Right lobe of liver (tissue), 6 donors: ENCODE results near the gene TNS4. TPM values are rescaled to one million over a fixed set of nuclear protein-coding genes. Genes with fewer than 3 reads are reported as not detected.

Experiments used
- ATAC-seq, 4 donors: fragments of 200-7000 bp; cut with Tn5 transposase; one replicate each; pipeline ENCODE4 v1.9.1; 2020; ENCODE audit warnings: mild to moderate bottlenecking in 4 of 4, moderate library complexity in 4 of 4
- DNase-seq, 3 donors: peaks; one replicate each; pipeline ENCODE4 v3.0.0-alpha.2; 2020
- H3K27ac ChIP-seq, 3 donors: fragments of 200-600 bp; one replicate each; pipeline ENCODE4 v1.8.0; 2022
- H3K27me3 ChIP-seq, 2 donors: fragments of 200-600 bp; one replicate each; pipeline ENCODE4 v1.8.0; 2022
- H3K36me3 ChIP-seq, 4 donors: fragments of 200-600 bp; sonication (generic) in 1 of 4; one replicate each; pipeline versions ENCODE4 v1.5.1 to v1.8.0; 2017 to 2022; ENCODE audit warnings: control low read depth in 1 of 4
- H3K4me1 ChIP-seq, 4 donors: fragments of 200-600 bp; sonication (generic) in 1 of 4; one replicate each; pipeline versions ENCODE4 v1.5.1 to v1.8.0; 2017 to 2022; ENCODE audit warnings: control low read depth in 1 of 4
- H3K4me3 ChIP-seq, 3 donors: fragments of 200-600 bp; one replicate each; pipeline ENCODE4 v1.8.0; 2022
- H3K9me3 ChIP-seq, 4 donors: fragments of 200-600 bp; sonication (generic) in 1 of 4; one replicate each; pipeline versions ENCODE4 v1.5.1 to v1.8.0; 2017 to 2022; ENCODE audit warnings: control low read depth in 1 of 4
- CTCF ChIP-seq, 4 donors: fragments of 200-600 bp in 3 of 4; fragments of 450-650 bp in 1 of 4; IDR thresholded peaks; one replicate each; pipeline versions ENCODE4 v1.5.1 to v1.8.0; 2016 to 2022; ENCODE audit warnings: antibody characterized with exemption in 4 of 4, mild to moderate bottlenecking in 2 of 4
- POLR2A ChIP-seq: fragments of 450-650 bp; IDR thresholded peaks from one replicate; pipeline ENCODE4 v1.6.1; 2017; ENCODE audit warnings: antibody characterized with exemption, mild to moderate bottlenecking
- WGBS: methylation state at CpG from one replicate; pipeline ENCODE4 v1.1.6; 2018; ENCODE audit warnings: low coverage, low lambda C conversion rate; ENCODE audit not compliant: insufficient coverage; ENCODE audit errors: missing lambda C conversion rate; 5-methylcytosine and 5-hydroxymethylcytosine counted together
- intact Hi-C, 2 donors: fragments of 100-400 bp; cut with DNase I; formaldehyde crosslinking; loops; one replicate each; pipeline versions ENCODE4 v1.11.2 to v1.14.1; 2022
- total RNA-seq, 6 experiments: library from RNA; depleted of rRNA in 2 of 6; stranded (reverse); fragments of >200 nt in 2 of 6; fragmentation: NEBNext Ultra II Directional in 3 of 6; extraction: Animal tissue kit (Norgen Biotek cat#: 25700) in 3 of 6; gene quantifications; one replicate each; pipeline versions ENCODE4 v1.1.0 to v1.2.4, GENCODE V29; 2016 to 2023
- donor health status: DM: no; HTN: yes; CAD: no.
- donor health status: DM: no; HTN: no; CAD: no.
- donor health status: DM: no; HTN: no; CAD: no.
- donor health status: DM: no; HTN: yes; CAD: no.
- donor health status: DM: no; HTN: yes; CAD: no.

The TNS4 gene
- total RNA-seq, 6 experiments from 2014 or later = not detected

- Histone ChIP-seq H3K27ac (peak overlapping the region in 2 of 3 donors; percentile 44 to 51), H3K9me3 (no peaks in the 10 kb centered on the region), H3K4me3 (no peak overlapping the region), H3K4me1 (peaks cover 0 to 7% (median 5%) of the 10 kb centered on the region in 4 donors), H3K36me3 (no peaks in the 10 kb centered on the region), H3K27me3 (no peaks in the 10 kb centered on the region)
- WGBS = 22% methylated on average over 4 of the region's 17 CpGs
- intact Hi-C loops = no loop called here
- TF ChIP-seq POLR2A (no peak), CTCF (IDR thresholded peaks at IDR 0.05) (peak in 3 of 4 donors; percentile 5 to 17 (median 8))
- DNase-seq (peak; percentile 84 to 94 (median 92)), ATAC-seq (peak; percentile 97 to 100 (median 98))
Measured at GRCh38 chr17:40499551-40500189, 1.8 kb downstream of the TNS4 start.

GRCh38 chr17:40498281-40499084 lies 2.9 kb downstream of the TNS4 start:
- no peak for DNase-seq
- no peaks in the 10 kb centered on the region for H3K36me3 ChIP-seq
- intact Hi-C loops = no loop called here
- no peaks in the 10 kb centered on the region for H3K27me3 ChIP-seq
- no peak overlapping the region for H3K4me3 ChIP-seq
- no peak for TF ChIP-seq CTCF (IDR thresholded peaks at IDR 0.05)
- TF ChIP-seq POLR2A = no peak
- H3K4me1 ChIP-seq = peaks cover 0 to 7% (median 5%) of the 10 kb centered on the region in 4 donors
- H3K27ac ChIP-seq = no peak overlapping the region
- 74% methylated on average over 9 of the region's 9 CpGs for WGBS
- no peaks in the 10 kb centered on the region for H3K9me3 ChIP-seq
- ATAC-seq = no peak

- WGBS = no CpG with 5 or more reads among the region's 2 CpGs
- intact Hi-C loops = no loop called here
- no peak for DNase-seq
- TF ChIP-seq CTCF (IDR thresholded peaks at IDR 0.05) (no peak), POLR2A (no peak)
- no peaks in the 10 kb centered on the region for H3K27me3 ChIP-seq
- no peak for ATAC-seq
- H3K4me1 ChIP-seq = peaks cover 0 to 7% (median 5%) of the 10 kb centered on the region in 4 donors
- H3K27ac ChIP-seq = no peak overlapping the region
- H3K36me3 ChIP-seq = no peaks in the 10 kb centered on the region
- no peaks in the 10 kb centered on the region for H3K9me3 ChIP-seq
- no peak overlapping the region for H3K4me3 ChIP-seq
Measured at GRCh38 chr17:40497695-40498094, 3.7 kb downstream of the TNS4 start.

- WGBS = 71% methylated on average over 7 of the region's 9 CpGs
- Histone ChIP-seq H3K4me3 (no peak overlapping the region), H3K36me3 (no peaks in the 10 kb centered on the region), H3K9me3 (no peaks in the 10 kb centered on the region), H3K27me3 (no peaks in the 10 kb centered on the region), H3K4me1 (peaks cover 0 to 7% (median 5%) of the 10 kb centered on the region in 4 donors), H3K27ac (no peak overlapping the region)
- TF ChIP-seq POLR2A (no peak), CTCF (IDR thresholded peaks at IDR 0.05) (no peak)
- ATAC-seq (no peak), DNase-seq (no peak)
- intact Hi-C loops = no loop called here
Measured at GRCh38 chr17:40496634-40497420, 4.6 kb downstream of the TNS4 start.
